Keratinocyte (primary cell): ENCODE data around the gene JAZF1.

Experiments
- CTCF ChIP-seq, 3 experiments: IDR thresholded peaks in 1 of 3; conservative IDR thresholded peaks in 1 of 3; optimal IDR thresholded peaks in 1 of 3; 2 replicates in 2 of 3; 3 replicates in 1 of 3; pipeline versions ENCODE3 to v1.5.1; 2011; ENCODE audit warnings: low read length in 3 of 3, mild to moderate bottlenecking in 3 of 3, moderate library complexity in 2 of 3, control low read depth in 1 of 3, inconsistent platforms in 1 of 3; ENCODE audit not compliant: insufficient read depth in 2 of 3; ENCODE audit errors: extremely low read depth in 1 of 3
- EZH2 ChIP-seq: IDR thresholded peaks from one replicate; pipeline ENCODE4 v1.6.1; 2012; ENCODE audit warnings: inconsistent platforms, mild to moderate bottlenecking, low read length, moderate library complexity

GRCh38 chr7:27936768-27937102, 243.9 kb downstream of the JAZF1 start:
- no peak for TF ChIP-seq CTCF (optimal IDR thresholded peaks at IDR 0.05 in 1 of 3, IDR thresholded peaks at IDR 0.05 in 1 of 3, conservative IDR thresholded peaks at IDR 0.05 in 1 of 3; ENCODE audit: extremely low read depth in 1 of 3, insufficient read depth in 2 of 3, low read length in 3 of 3)
- TF ChIP-seq EZH2: no peak
